ENCODE measurements around the gene PIP4P1. TPM values are rescaled to one million over a fixed set of nuclear protein-coding genes. Genes with fewer than 3 reads are reported as not detected.
"Not testable (repeated sequence)": the region's sequence is repeated elsewhere in the genome, so short reads cannot be mapped to it uniquely, and the experiment has no call there.

Gene PIP4P1
- total and polyA plus RNA-seq, 12 donors = 15.5 to 31.9 (median 18.7) TPM

- H3K4me3 ChIP-seq = peak within 1 kb of the TSS; percentile 66 to 98 (median 74)
- DNase-seq (peak; percentile 96 to 99), ATAC-seq (peak; percentile 96 to 99 (median 97))
- intact Hi-C loops (cut with DNase I) = loop anchor here in 7 of 10 donors (1.0 to 10.0 kb wide), 7 partner anchors 37 to 158 kb away; partner anchors contain the start of genes PARP2 (in 4 of the 7) and TEP1 (in 2 of the 7)
- H3K4me1 ChIP-seq = peaks cover 0 to 62% (median 33%) of the 10 kb centered on the region in 9 donors
- peak within 1 kb of the TSS; percentile 83 to 97 (median 91) for H3K27ac ChIP-seq
- no peaks in the 10 kb centered on the region for H3K27me3 ChIP-seq
- 0% methylated on average over 56 of the region's 56 CpGs for WGBS, 2 donors
- TF ChIP-seq CTCF (IDR thresholded peaks at IDR 0.05) = no peak
- peaks cover 0 to 66% (median 50%) of the 10 kb centered on the region in 9 donors for H3K36me3 ChIP-seq
- no peaks in the 10 kb centered on the region for H3K9me3 ChIP-seq
Measured at GRCh38 chr14:20454516-20455354, 6.5 kb downstream of the PIP4P1 start, which contains the start of the genes APEX1 and OSGEP. Gene APEX1 (plus strand): TSS chr14:20455226. CDS start chr14:20455646, 420 bp downstream. Gene OSGEP (minus strand): TSS chr14:20454812. CDS start chr14:20454683, 129 bp downstream.

- peaks cover 0 to 66% (median 54%) of the 10 kb centered on the region in 9 donors for H3K36me3 ChIP-seq
- intact Hi-C loops (cut with DNase I) = loop anchor here in 5 of 10 donors (2.0 to 10.0 kb wide), 4 partner anchors 36 to 154 kb away; partner anchors contain the start of genes PARP2 (in 2 of the 5) and TEP1 (in 1 of the 5)
- not testable (repeated sequence) for H3K9me3 ChIP-seq, DNase-seq, H3K27ac ChIP-seq, H3K27me3 ChIP-seq, ATAC-seq, H3K4me3 ChIP-seq
- WGBS, 2 donors = 94 to 95% methylated on average over 8 of the region's 8 CpGs
- peaks cover 0 to 43% (median 29%) of the 10 kb centered on the region in 9 donors for H3K4me1 ChIP-seq
Measured at GRCh38 chr14:20452831-20453230, 8.4 kb downstream of the PIP4P1 start.

- Histone ChIP-seq H3K4me3 (no peak overlapping the region), H3K27me3 (no peaks in the 10 kb centered on the region), H3K27ac (no peak overlapping the region), H3K4me1 (peaks cover 0 to 2% (median 0%) of the 10 kb centered on the region in 9 donors), H3K36me3 (peaks cover 0 to 75% (median 55%) of the 10 kb centered on the region in 9 donors), H3K9me3 (no peaks in the 10 kb centered on the region)
- no peak for TF ChIP-seq CTCF (IDR thresholded peaks at IDR 0.05)
- WGBS, 2 donors = 97 to 99% methylated on average over 5 of the region's 5 CpGs
- intact Hi-C loops (cut with DNase I) = no loop called here
- no peak for DNase-seq
- ATAC-seq = no peak
Measured at GRCh38 chr14:20446889-20447288, 14.3 kb downstream of the PIP4P1 start.

GRCh38 chr14:20443650-20444049 is 17.6 kb downstream of the PIP4P1 start:
- Histone ChIP-seq H3K4me1 (peaks cover 0 to 15% (median 0%) of the 10 kb centered on the region in 9 donors), H3K36me3 (peaks cover 0 to 42% (median 27%) of the 10 kb centered on the region in 9 donors)
- intact Hi-C loops (cut with DNase I); DNase-seq; ATAC-seq; H3K27ac ChIP-seq; H3K27me3 ChIP-seq; H3K4me3 ChIP-seq; H3K9me3 ChIP-seq: not testable (repeated sequence)
- 97 to 99% methylated on average over 2 of the region's 4 CpGs for WGBS, 2 donors

GRCh38 chr14:20441461-20441860 is 19.8 kb downstream of the PIP4P1 start:
- DNase-seq = no peak
- peaks cover 0 to 15% (median 0%) of the 10 kb centered on the region in 9 donors for H3K4me1 ChIP-seq
- TF ChIP-seq CTCF (IDR thresholded peaks at IDR 0.05) = no peak

More at GRCh38 chr14:20441461-20441860, 19.8 kb downstream of the PIP4P1 start:
- H3K27me3 ChIP-seq = no peaks in the 10 kb centered on the region
- ATAC-seq = no peak
- 82 to 87% methylated on average over 2 of the region's 2 CpGs for WGBS, 2 donors
- H3K36me3 ChIP-seq = peaks cover 0 to 20% (median 7%) of the 10 kb centered on the region in 9 donors
- H3K4me3 ChIP-seq = no peak overlapping the region
- intact Hi-C loops (cut with DNase I) = no loop called here
- no peaks in the 10 kb centered on the region for H3K9me3 ChIP-seq
- no peak overlapping the region for H3K27ac ChIP-seq

Data from heart right ventricle (tissue), 16 donors.